ENCODE measurements around the gene TMOD1. TPM values are rescaled to one million over a fixed set of nuclear protein-coding genes. Genes with fewer than 3 reads are reported as not detected.

The TMOD1 gene
- total and polyA plus RNA-seq, 2 of the 8 experiments (the other 6 are each of a cell fraction or from before 2014, with no cell fraction given), result 0.17 to 0.88 TPM

- Histone ChIP-seq H3K79me1 (ENCODE audit: low read depth, low read length) (no peaks in the 10 kb centered on the region), H2BK120ac (replicated peaks; ENCODE audit: low read depth, low read length) (no peak overlapping the region), H3K18ac (ENCODE audit: extremely low read depth, low read length) (no peak overlapping the region), H3K23ac (ENCODE audit: insufficient read length) (no peak overlapping the region), H2BK20ac (ENCODE audit: low read length) (no peak overlapping the region), H3K27me3 (replicated peaks in 1 of 4; ENCODE audit: control insufficient read depth in 3 of 4, extremely low read depth in 1 of 4, insufficient read depth in 3 of 4, low read length in 3 of 4) (no peaks in the 10 kb centered on the region), H2AFZ (ENCODE audit: low read length) (no peak overlapping the region), H4K20me1 (replicated peaks in 1 of 2; ENCODE audit: control insufficient read depth in 1 of 2, insufficient read depth in 2 of 2, low read length in 2 of 2) (no peaks in the 10 kb centered on the region), H3K9ac (replicated peaks in 1 of 4; ENCODE audit: extremely low read depth in 1 of 4, low read depth in 3 of 4, low read length in 3 of 4) (no peak overlapping the region), H3K4me3 (ENCODE audit: extremely low read depth in 1 of 4, insufficient read depth in 2 of 4, low read depth in 3 of 4, low read length in 4 of 4) (no peak overlapping the region), H2BK15ac (ENCODE audit: low read length) (no peak overlapping the region), H3K9me3 (ENCODE audit: insufficient read depth in 2 of 2, low read depth in 1 of 2, low read length in 1 of 2) (no peaks in the 10 kb centered on the region; a peak in 1 of 4 replicates), H4K5ac (ENCODE audit: insufficient read length, low read depth, low read length) (no peak overlapping the region), H3K27ac (ENCODE audit: low read depth, low read length) (no peak overlapping the region), H3K4me1 (replicated peaks in 1 of 4; ENCODE audit: control insufficient read depth in 3 of 4, insufficient read depth in 4 of 4, low read length in 3 of 4) (no peaks in the 10 kb centered on the region), H3K79me2 (ENCODE audit: control insufficient read depth in 1 of 2, insufficient read depth in 2 of 2, low read length in 2 of 2) (no peaks in the 10 kb centered on the region), H3K14ac (ENCODE audit: insufficient read length) (no peak overlapping the region), H3K56ac (replicated peaks; ENCODE audit: insufficient read length, low read depth, low read length) (no peak overlapping the region), H2AK5ac (ENCODE audit: low read depth, low read length) (no peak overlapping the region), H3K36me3 (ENCODE audit: control insufficient read depth in 2 of 4, insufficient read depth in 4 of 4, low read length in 3 of 4) (no peaks in the 10 kb centered on the region), H4K91ac (replicated peaks; ENCODE audit: insufficient read length, low read length) (no peak overlapping the region), H4K8ac (ENCODE audit: extremely low read depth, insufficient read depth, low read length) (no peak overlapping the region), H2BK5ac (ENCODE audit: low read depth, low read length) (no peak overlapping the region), H3K23me2 (ENCODE audit: low read depth, low read length) (no peaks in the 10 kb centered on the region), H3K4me2 (ENCODE audit: insufficient read depth in 1 of 2, low read depth in 2 of 2, low read length in 2 of 2) (no peak overlapping the region), H2BK12ac (ENCODE audit: low read depth, low read length) (no peak overlapping the region), H3K4ac (replicated peaks; ENCODE audit: insufficient read length, low read depth, low read length) (no peak overlapping the region)
- FAIRE-seq (no peak), DNase-seq (ENCODE audit: low read depth in 1 of 2, low spot score in 2 of 2) (no peak)
- CTCF ChIA-PET (ENCODE audit: partially characterized antibody), result interaction anchor here (0.8 to 1.8 kb wide), 4 partner anchors 25 to 105 kb away, joined by 3 to 7 read pairs (median 4); no protein-coding TSS in a partner anchor
- POLR2A ChIA-PET (ENCODE audit: partially characterized antibody), result no interaction called here
- 84% methylated on average over 6 of the region's 6 CpGs; no CpG with 5 or more reads in 1 of the 2 experiments for WGBS, 2 experiments (ENCODE audit: extremely low coverage in 1 of 2, insufficient coverage in 1 of 2, insufficient read length in 1 of 2, insufficient replicate concordance in 2 of 2, low coverage in 1 of 2, low lambda C conversion rate in 2 of 2, missing lambda C conversion rate in 1 of 2)
- TF ChIP-seq CBX8 (IDR thresholded peaks at IDR 0.05; ENCODE audit: borderline replicate concordance, low read depth, low read length) (no peak), SP4 (IDR thresholded peaks at IDR 0.05; ENCODE audit: low read length) (no peak)
Observed at GRCh38 chr9:97572892-97573365, 71.5 kb downstream of the TMOD1 start.

Data from H1 (cell line).